ENCODE results near the gene ADPRM.
A peak's percentile ranks its signal among the peaks of the same experiment; 100 is the strongest.
"Not testable (repeated sequence)": the region's sequence is repeated elsewhere in the genome, so short reads cannot be mapped to it uniquely, and the experiment has no call there.

Gene ADPRM

DNA sequence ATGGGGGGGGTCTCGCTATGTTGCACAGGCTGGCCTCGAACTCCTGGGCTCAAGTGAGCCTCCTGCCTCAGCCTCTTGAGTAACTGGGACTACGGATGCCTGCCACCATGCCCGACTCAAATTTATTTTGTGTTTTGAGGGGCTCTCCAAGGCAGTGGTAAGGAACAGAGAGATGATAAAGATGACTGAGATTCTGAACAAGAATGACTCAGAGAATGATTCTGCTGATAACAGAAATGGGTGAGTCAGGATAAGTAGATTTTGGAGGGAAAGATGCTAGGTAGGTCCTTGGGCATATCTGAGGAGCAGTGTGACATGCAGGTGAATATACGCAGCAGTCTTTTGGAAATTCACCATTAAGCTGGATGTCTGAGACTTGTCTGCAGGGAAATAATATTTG, 29.8 kb downstream of the ADPRM start:
- Histone ChIP-seq H3K27me3 (ENCODE audit: control insufficient read depth, insufficient read depth, low read length) (no peaks in the 10 kb centered on the region), H3K4me1 (ENCODE audit: control insufficient read depth, insufficient read depth, low read length) (no peaks in the 10 kb centered on the region), H3K4me3 (ENCODE audit: low read length) (no peak overlapping the region), H3K9me3 (ENCODE audit: control insufficient read depth, insufficient read depth, low read length) (no peaks in the 10 kb centered on the region), H3K27ac (ENCODE audit: low read length) (no peak overlapping the region), H3K36me3 (ENCODE audit: control insufficient read depth, insufficient read depth, low read length) (no peaks in the 10 kb centered on the region)
- no peak for DNase-seq (ENCODE audit: low read depth, low spot score)
- no CpG with 5 or more reads among the region's 5 CpGs for WGBS (ENCODE audit: insufficient coverage, insufficient read length)

GRCh38 chr17:10728331-10728892, 31.0 kb downstream of the ADPRM start:
- Histone ChIP-seq H3K36me3 (ENCODE audit: control insufficient read depth, insufficient read depth, low read length) (no peaks in the 10 kb centered on the region), H3K27me3 (ENCODE audit: control insufficient read depth, insufficient read depth, low read length) (no peaks in the 10 kb centered on the region), H3K4me3 (ENCODE audit: low read length) (no peak overlapping the region), H3K27ac (ENCODE audit: low read length) (no peak overlapping the region), H3K9me3 (ENCODE audit: control insufficient read depth, insufficient read depth, low read length) (no peaks in the 10 kb centered on the region), H3K4me1 (ENCODE audit: control insufficient read depth, insufficient read depth, low read length) (no peaks in the 10 kb centered on the region)
- WGBS (ENCODE audit: insufficient coverage, insufficient read length): no CpG with 5 or more reads among the region's 10 CpGs
- DNase-seq (ENCODE audit: low read depth, low spot score): no peak

DNA sequence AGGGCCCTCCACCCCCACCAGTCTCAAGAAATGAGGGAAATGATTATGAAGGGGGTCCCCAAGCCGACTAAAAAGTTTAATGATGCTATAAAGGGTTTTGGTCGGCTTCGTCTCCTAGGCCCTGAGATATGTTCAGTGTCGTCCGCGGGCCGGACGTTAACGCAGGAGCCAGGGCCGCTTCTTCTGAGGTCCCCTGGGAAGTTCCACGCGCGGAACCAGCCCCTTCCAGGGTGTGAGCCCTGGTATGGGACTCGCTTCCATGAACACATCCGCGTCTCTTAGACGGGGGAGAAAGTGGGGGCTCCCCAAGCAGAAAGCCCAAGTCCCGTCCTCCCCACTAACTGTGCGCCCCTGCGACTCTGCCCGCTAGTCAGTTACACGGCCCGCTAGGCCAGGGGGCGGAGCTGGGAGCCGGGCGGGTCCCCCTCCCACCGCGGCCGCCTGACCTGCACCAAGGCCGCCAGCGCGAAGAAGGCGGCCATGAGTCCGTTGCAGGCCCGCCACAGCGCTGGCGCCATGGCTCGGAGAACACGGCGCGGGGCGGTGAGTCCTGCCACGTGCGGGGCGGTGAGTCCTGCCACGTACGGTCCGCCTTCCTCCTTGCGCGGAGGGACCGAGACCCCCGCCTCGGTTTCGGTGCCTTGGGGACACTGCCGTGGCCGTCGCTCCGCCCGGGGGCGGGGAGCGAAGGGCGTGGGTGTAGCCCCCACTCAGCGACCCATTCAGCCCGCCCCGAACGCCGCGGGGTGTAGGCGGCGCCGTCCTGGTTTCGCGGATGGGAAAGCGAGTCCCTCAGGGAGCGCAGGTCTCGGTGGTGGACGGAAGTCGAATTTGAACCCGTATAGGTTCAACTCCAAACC, 32.2 kb downstream of the ADPRM start, which contains the start of gene TMEM220:
Gene TMEM220 (minus strand): TSS at position 690 of the 860 bp plus-strand sequence. CDS start 172 bp downstream, at position 518.
- Histone ChIP-seq H3K27ac (ENCODE audit: low read length) (no peak within 1 kb of the TSS), H3K36me3 (ENCODE audit: control insufficient read depth, insufficient read depth, low read length) (no peaks in the 10 kb centered on the region), H3K27me3 (ENCODE audit: control insufficient read depth, insufficient read depth, low read length) (no peaks in the 10 kb centered on the region), H3K4me3 (ENCODE audit: low read length) (peak within 1 kb of the TSS; percentile 54; the same call in 1 of the 2 replicates), H3K4me1 (ENCODE audit: control insufficient read depth, insufficient read depth, low read length) (no peaks in the 10 kb centered on the region), H3K9me3 (ENCODE audit: control insufficient read depth, insufficient read depth, low read length) (no peaks in the 10 kb centered on the region)
- peak; percentile 50 for DNase-seq (ENCODE audit: low read depth, low spot score)
- no CpG with 5 or more reads among the region's 79 CpGs for WGBS (ENCODE audit: insufficient coverage, insufficient read length)

- H3K27me3 ChIP-seq (ENCODE audit: control insufficient read depth, insufficient read depth, low read length); H3K36me3 ChIP-seq (ENCODE audit: control insufficient read depth, insufficient read depth, low read length); H3K4me1 ChIP-seq (ENCODE audit: control insufficient read depth, insufficient read depth, low read length); DNase-seq (ENCODE audit: low read depth, low spot score); H3K9me3 ChIP-seq (ENCODE audit: control insufficient read depth, insufficient read depth, low read length); H3K27ac ChIP-seq (ENCODE audit: low read length): not testable (repeated sequence)
- H3K4me3 ChIP-seq (ENCODE audit: low read length): peak overlapping the region; percentile 54; the same call in 1 of the 2 replicates
- WGBS (ENCODE audit: insufficient coverage, insufficient read length): no CpG with 5 or more reads among the region's 15 CpGs
Measured at GRCh38 chr17:10730247-10730646, 32.9 kb downstream of the ADPRM start.

DNA sequence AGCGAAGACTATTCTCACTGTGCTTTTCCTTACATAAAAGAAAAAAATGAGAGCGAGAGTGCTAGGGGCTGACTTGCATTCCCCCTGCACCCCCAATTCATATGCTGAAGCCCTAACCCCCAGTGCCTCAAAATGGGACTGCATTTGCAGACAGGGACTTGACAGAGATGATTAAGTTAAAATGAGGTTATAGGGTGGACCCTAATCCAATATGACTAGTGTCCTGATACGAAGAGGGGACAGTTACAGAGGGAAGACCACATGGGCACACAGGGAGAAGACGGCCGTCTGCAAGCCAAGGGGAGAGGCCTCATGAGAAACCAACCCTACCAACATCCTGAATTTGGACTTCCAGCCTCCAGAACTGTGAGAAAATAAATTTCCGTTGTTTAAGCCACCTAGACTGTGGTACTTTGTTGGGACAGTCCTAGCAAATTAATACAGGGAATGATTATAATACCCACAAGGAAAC, 34.0 kb downstream of the ADPRM start:
- H3K27ac ChIP-seq (ENCODE audit: low read length): no peak overlapping the region
- WGBS (ENCODE audit: insufficient coverage, insufficient read length): no CpG with 5 or more reads among the region's 6 CpGs

GRCh38 chr17:10732121-10732520, 34.7 kb downstream of the ADPRM start:
- not testable (repeated sequence) for H3K36me3 ChIP-seq (ENCODE audit: control insufficient read depth, insufficient read depth, low read length); H3K4me1 ChIP-seq (ENCODE audit: control insufficient read depth, insufficient read depth, low read length); H3K27ac ChIP-seq (ENCODE audit: low read length); DNase-seq (ENCODE audit: low read depth, low spot score); H3K4me3 ChIP-seq (ENCODE audit: low read length); H3K9me3 ChIP-seq (ENCODE audit: control insufficient read depth, insufficient read depth, low read length); H3K27me3 ChIP-seq (ENCODE audit: control insufficient read depth, insufficient read depth, low read length)
- WGBS (ENCODE audit: insufficient coverage, insufficient read length): no CpG with 5 or more reads among the region's 6 CpGs

More for the DNA sequence above, 34.0 kb downstream of the ADPRM start:
- Histone ChIP-seq H3K4me3 (ENCODE audit: low read length) (no peak overlapping the region), H3K4me1 (ENCODE audit: control insufficient read depth, insufficient read depth, low read length) (no peaks in the 10 kb centered on the region), H3K27me3 (ENCODE audit: control insufficient read depth, insufficient read depth, low read length) (no peaks in the 10 kb centered on the region), H3K9me3 (ENCODE audit: control insufficient read depth, insufficient read depth, low read length) (no peaks in the 10 kb centered on the region), H3K36me3 (ENCODE audit: control insufficient read depth, insufficient read depth, low read length) (no peaks in the 10 kb centered on the region)
- no peak for DNase-seq (ENCODE audit: low read depth, low spot score)

- no peak for DNase-seq (ENCODE audit: low read depth, low spot score)
- H3K9me3 ChIP-seq (ENCODE audit: control insufficient read depth, insufficient read depth, low read length): no peaks in the 10 kb centered on the region
- WGBS (ENCODE audit: insufficient coverage, insufficient read length): no CpG with 5 or more reads among the region's 3 CpGs
- no peaks in the 10 kb centered on the region for H3K36me3 ChIP-seq (ENCODE audit: control insufficient read depth, insufficient read depth, low read length)
- no peaks in the 10 kb centered on the region for H3K27me3 ChIP-seq (ENCODE audit: control insufficient read depth, insufficient read depth, low read length)
- H3K4me1 ChIP-seq (ENCODE audit: control insufficient read depth, insufficient read depth, low read length): no peaks in the 10 kb centered on the region; the same call in 1 of the 2 replicates
- H3K4me3 ChIP-seq (ENCODE audit: low read length): no peak overlapping the region
- H3K27ac ChIP-seq (ENCODE audit: low read length): no peak overlapping the region
Measured at GRCh38 chr17:10733666-10734065, 36.3 kb downstream of the ADPRM start.

- no peak for DNase-seq (ENCODE audit: low read depth, low spot score)
- no CpG with 5 or more reads among the region's 2 CpGs for WGBS (ENCODE audit: insufficient coverage, insufficient read length)
Measured at GRCh38 chr17:10735251-10735650, 37.9 kb downstream of the ADPRM start.

GRCh38 chr17:10735821-10736220, 38.4 kb downstream of the ADPRM start:
- Histone ChIP-seq H3K4me1 (ENCODE audit: control insufficient read depth, insufficient read depth, low read length) (no peaks in the 10 kb centered on the region; the same call in 1 of the 2 replicates), H3K36me3 (ENCODE audit: control insufficient read depth, insufficient read depth, low read length) (no peaks in the 10 kb centered on the region), H3K27ac (ENCODE audit: low read length) (no peak overlapping the region), H3K4me3 (ENCODE audit: low read length) (no peak overlapping the region), H3K27me3 (ENCODE audit: control insufficient read depth, insufficient read depth, low read length) (no peaks in the 10 kb centered on the region), H3K9me3 (ENCODE audit: control insufficient read depth, insufficient read depth, low read length) (no peaks in the 10 kb centered on the region)
- WGBS (ENCODE audit: insufficient coverage, insufficient read length): no CpG with 5 or more reads among the region's 4 CpGs
- no peak for DNase-seq (ENCODE audit: low read depth, low spot score)

More at GRCh38 chr17:10735251-10735650, 37.9 kb downstream of the ADPRM start:
- Histone ChIP-seq H3K4me1 (ENCODE audit: control insufficient read depth, insufficient read depth, low read length) (no peaks in the 10 kb centered on the region; the same call in 1 of the 2 replicates), H3K36me3 (ENCODE audit: control insufficient read depth, insufficient read depth, low read length) (no peaks in the 10 kb centered on the region), H3K4me3 (ENCODE audit: low read length) (no peak overlapping the region), H3K9me3 (ENCODE audit: control insufficient read depth, insufficient read depth, low read length) (no peaks in the 10 kb centered on the region), H3K27ac (ENCODE audit: low read length) (no peak overlapping the region), H3K27me3 (ENCODE audit: control insufficient read depth, insufficient read depth, low read length) (no peaks in the 10 kb centered on the region)

- H3K4me1 ChIP-seq (ENCODE audit: control insufficient read depth, insufficient read depth, low read length): no peaks in the 10 kb centered on the region; the same call in 1 of the 2 replicates
- DNase-seq (ENCODE audit: low read depth, low spot score): no peak
Measured at GRCh38 chr17:10737168-10737622, 39.8 kb downstream of the ADPRM start.

More at GRCh38 chr17:10737168-10737622, 39.8 kb downstream of the ADPRM start:
- Histone ChIP-seq H3K27ac (ENCODE audit: low read length) (no peak overlapping the region), H3K36me3 (ENCODE audit: control insufficient read depth, insufficient read depth, low read length) (no peaks in the 10 kb centered on the region), H3K4me3 (ENCODE audit: low read length) (no peak overlapping the region), H3K27me3 (ENCODE audit: control insufficient read depth, insufficient read depth, low read length) (no peaks in the 10 kb centered on the region), H3K9me3 (ENCODE audit: control insufficient read depth, insufficient read depth, low read length) (no peaks in the 10 kb centered on the region)
- no CpG with 5 or more reads among the region's 6 CpGs for WGBS (ENCODE audit: insufficient coverage, insufficient read length)
